Stimulated activated CD8-positive, alpha-beta memory T cell treated with anti-CD3 and anti-CD28 coated beads, Interleukin-7, amount 100 ng/mL, for 24 hours (primary cell): Measurements from ENCODE around the gene ZNF358.

Experiments
- DNase-seq: peaks from one replicate; pipeline ENCODE4 v3.0.0-alpha.2; 2020; ENCODE audit warnings: low read depth

The ZNF358 gene

DNA sequence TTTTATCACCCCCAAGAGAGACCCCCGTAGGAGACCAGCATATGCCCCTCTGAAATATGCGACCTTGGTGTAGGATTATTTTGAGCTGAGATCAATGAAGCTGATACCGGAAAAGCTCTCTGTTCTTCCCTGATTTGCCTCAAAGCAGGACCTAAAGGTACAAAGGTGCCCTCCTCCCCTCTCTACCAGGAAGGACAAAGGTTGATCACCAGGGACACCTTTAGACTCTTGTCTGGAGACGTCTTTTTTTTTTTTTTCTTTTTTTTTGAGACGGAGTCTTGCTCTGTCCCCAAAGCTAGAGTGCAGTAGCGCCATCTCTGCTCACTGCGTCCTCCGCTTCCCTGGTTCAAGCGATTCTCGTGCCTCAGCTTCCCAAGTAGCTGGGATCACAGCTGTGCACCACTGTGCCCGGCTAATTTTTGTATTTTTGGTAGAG is 26.3 kb upstream of the ZNF358 start:
- no peak for DNase-seq

- no peak for DNase-seq
Observed at GRCh38 chr19:7492142-7492541, 23.8 kb upstream of the ZNF358 start.

GRCh38 chr19:7492558-7492957 is 23.3 kb upstream of the ZNF358 start:
- no peak for DNase-seq

DNA sequence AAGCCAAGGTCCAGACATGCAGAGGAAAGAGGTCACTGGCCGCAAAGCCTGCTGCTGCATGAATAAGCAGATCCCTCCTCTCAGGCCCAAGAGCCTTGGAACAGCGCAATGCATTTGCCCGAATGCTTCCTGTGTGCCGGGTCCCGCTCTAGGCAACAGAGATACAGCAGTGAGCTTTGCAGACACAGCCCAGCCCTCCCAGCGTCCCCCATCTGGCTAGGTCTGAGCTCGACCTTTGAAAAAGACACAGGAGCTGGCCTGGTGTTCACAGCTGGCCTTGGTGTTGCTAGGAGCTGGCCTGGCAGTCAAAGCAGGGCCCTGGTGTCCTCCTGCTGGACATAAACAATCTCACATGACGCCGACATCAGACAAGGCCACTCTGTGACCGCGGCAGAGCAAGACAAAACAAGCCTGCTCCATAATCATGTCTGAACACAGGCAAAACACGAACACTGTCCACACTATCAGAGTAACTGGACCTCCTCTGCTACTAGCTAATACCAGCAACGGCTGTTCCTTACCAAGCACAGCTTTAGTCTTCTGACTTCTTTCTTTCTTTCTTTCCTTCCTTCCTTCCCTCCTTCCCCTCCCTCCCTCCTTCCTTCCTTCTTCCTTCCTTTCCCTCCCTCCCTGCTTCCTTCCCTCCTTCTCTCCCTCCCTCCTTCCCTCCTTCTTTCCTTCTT is 21.3 kb upstream of the ZNF358 start:
- no peak for DNase-seq

- no peak for DNase-seq
Observed at GRCh38 chr19:7497292-7497691, 18.6 kb upstream of the ZNF358 start.

DNA sequence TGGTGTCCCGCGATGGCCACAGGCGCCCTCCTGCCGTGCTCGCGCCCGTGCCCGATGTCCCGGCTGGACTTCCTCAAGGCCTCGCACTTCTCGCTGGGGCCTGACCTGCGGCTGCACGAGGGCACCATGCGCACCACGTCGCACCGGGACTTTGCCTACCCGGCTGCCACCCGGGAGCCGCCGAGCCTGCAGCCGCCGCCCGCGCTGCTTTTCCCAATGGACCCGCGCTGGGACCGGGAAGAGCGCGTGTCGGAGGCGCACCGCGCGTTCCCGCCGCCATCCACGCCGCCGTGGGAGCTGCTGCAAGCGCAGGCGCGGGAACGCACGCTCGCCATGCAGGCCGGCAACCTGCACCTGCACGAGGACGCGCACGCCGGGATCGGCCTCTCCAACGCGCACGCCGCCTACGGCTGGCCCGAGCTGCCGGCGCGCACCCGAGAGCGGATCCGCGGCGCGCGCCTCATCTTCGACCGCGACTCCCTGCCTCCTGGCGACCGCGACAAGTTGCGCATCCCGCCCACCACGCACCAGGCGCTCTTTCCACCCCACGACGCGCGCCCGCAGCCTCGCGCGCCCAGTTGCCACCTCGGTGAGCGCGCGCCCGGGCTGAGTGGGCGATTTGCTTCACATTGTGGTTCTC is 15.0 kb upstream of the ZNF358 start:
- peak; percentile 27 for DNase-seq

- no peak for DNase-seq
Observed at GRCh38 chr19:7502552-7502951, 13.4 kb upstream of the ZNF358 start.

GRCh38 chr19:7504684-7505083 is 11.2 kb upstream of the ZNF358 start:
- DNase-seq, result no peak

- DNase-seq, result no peak
Observed at GRCh38 chr19:7505288-7505681, 10.6 kb upstream of the ZNF358 start.

DNA sequence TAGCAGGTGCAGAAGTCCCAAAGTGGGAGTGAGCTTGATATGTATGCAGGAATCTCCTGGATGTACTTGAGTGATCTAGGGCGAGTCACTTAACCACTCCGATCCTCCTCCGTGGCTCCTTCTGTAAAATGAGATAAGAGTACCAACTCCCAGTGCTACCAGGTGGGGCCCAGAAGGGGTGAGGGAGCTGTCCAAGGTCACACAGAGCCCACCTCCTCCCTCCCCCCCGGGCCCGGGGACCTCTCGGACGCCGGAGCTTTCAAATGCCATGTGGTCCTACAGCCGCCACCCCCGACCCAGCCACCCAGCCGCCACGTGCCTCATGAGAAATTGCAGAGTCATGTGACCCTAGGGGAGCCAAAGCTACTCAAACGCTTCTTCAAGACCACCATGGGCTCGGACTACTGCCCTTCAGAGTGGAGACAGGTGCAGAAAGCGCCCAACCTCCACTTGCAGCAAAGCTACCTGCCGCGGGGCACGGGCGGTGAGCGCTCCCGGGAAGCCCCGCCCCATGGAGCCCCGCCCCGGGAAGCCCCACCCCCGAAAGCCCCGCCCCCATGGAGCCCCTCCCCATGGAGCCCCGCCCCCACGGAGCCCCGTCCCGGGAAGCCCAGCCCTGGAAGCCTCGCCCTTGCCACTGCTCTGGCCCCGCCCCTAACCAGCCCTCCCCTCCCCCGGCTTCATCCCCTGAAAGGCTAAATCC is 10.1 kb upstream of the ZNF358 start:
- DNase-seq, result no peak

DNA sequence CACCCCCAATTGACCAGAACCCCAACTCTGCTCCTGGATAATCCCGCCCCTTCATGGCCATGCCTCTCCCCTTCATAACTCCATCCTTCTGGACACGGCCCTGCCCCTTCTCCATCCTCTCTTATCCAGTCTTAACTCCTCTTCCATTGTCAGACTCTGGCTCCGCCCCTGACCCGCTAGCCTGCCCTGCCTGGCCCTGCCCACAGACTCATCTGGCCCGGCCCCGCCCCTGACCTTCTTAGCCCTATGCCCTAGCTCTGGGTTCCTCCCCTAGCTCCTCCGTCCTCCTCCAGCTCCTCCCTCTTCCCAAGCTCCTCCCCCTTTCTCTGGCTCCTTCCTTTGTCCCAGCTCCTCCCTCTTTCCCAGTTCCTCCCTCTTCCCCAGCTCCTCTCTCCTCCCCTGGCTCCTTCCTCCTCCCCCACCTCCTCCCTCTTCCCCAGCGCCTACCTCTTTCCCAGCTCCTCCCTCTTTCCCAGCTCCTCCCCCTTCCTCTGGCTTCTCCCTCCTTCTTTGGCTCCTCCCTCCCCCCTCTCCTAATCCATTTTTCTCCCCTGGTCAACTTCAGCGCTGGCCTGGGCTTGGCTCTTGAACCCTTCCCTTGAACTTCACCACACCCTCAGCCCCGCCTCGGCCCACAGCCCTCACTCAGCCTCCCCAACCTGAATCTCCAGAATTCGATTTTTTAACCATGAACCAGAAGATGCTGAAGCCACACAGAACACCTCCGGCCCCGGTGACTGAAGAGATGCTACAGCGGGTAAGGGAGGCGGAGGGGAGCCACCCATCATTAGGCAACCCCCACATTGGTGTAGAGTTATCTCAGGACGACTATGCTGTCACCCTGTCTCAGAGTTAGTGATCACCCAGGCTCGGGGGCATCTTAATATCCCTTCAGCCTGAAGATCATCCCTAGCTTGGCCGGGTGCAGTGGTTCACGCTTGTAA is 9.2 kb upstream of the ZNF358 start:
- no peak for DNase-seq

DNA sequence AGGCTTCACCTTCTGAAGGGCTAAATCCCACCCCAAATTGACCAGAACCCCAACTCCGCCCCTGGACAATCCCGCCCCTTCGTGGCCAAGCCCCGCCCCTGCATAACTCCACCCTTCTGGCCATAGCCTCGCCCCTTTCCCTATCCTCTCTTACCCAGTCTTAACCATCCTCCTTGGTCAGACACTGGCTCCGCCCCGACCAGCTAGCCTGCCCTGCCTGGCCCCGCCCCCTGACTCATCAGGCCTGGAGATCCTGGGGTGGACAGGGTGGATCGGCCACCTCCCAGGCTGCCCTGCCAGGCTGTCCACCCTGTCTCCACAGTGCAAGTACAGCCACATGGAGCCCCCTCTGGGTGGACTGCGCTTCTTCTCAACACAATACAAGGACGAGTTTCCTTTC is 8.0 kb upstream of the ZNF358 start:
- no peak for DNase-seq

- no peak for DNase-seq
Observed at GRCh38 chr19:7509625-7510024, 6.3 kb upstream of the ZNF358 start.

- no peak for DNase-seq
Observed at GRCh38 chr19:7512400-7512851, 3.5 kb upstream of the ZNF358 start.

GRCh38 chr19:7513809-7514642 is 1.9 kb upstream of the ZNF358 start:
- DNase-seq, result no peak

DNA sequence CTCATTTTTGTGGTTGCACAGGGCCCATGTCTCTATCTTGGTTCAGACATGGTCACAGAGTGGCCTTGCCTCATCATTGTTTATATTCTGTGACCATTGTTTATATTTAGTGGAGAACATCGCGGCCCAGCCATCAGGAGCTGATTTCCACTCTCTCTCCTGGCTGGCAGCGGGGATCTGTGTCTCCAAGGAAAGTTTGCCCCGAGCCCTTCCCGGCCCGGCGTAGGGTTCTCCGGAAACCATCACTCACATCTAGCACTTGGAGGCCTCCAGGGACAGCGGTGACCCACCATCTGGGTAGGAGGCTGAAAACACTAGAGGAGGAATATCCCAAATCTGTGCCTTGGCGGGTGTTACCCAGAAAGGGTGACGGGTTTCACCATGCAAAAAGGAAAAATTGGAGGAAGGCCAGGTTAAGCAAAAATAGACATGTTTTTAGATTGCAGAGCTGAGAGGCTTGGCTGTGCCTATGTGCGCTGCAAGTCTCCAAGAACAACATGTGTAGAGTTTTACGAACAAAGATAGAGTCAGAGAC is 726 bp upstream of the ZNF358 start:
- no peak for DNase-seq

GRCh38 chr19:7516333-7516732 is 430 bp downstream of the ZNF358 start:
- DNase-seq, result no peak

- no peak for DNase-seq
Observed at GRCh38 chr19:7516878-7517277, 975 bp downstream of the ZNF358 start.

DNA sequence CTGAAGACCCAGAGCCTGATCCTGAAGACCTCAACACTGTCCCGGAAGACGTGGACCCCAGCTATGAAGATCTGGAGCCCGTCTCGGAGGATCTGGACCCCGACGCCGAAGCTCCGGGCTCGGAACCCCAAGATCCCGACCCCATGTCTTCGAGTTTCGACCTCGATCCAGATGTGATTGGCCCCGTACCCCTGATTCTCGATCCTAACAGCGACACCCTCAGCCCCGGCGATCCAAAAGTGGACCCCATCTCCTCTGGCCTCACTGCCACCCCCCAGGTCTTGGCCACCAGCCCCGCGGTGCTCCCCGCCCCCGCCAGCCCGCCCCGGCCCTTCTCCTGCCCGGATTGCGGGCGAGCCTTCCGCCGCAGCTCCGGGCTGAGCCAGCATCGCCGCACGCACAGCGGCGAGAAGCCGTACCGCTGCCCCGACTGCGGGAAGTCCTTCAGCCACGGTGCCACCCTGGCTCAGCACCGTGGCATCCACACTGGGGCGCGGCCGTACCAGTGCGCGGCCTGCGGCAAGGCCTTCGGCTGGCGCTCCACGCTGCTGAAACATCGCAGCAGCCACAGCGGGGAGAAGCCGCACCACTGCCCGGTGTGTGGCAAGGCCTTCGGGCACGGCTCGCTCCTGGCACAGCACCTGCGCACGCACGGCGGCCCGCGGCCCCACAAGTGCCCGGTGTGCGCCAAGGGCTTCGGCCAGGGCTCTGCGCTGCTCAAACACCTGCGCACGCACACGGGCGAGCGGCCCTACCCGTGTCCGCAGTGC is 3.6 kb downstream of the ZNF358 start:
- no peak for DNase-seq
